GM12872 (cell line): ENCODE measurements around the gene TTC38.

ENCODE experiments used
- CTCF ChIP-seq: IDR thresholded peaks from 3 replicates; pipeline ENCODE4 v1.5.1; 2011; ENCODE audit warnings: low read depth, mild to moderate bottlenecking, low read length, moderate library complexity; ENCODE audit not compliant: insufficient read depth

Gene TTC38

GRCh38 chr22:46267431-46268279 lies at the start of gene TTC38:
Gene TTC38, plus strand, starts transcription at chr22:46268008. Its CDS starts 32 bp downstream, at chr22:46268040.
- TF ChIP-seq CTCF = no peak

DNA sequence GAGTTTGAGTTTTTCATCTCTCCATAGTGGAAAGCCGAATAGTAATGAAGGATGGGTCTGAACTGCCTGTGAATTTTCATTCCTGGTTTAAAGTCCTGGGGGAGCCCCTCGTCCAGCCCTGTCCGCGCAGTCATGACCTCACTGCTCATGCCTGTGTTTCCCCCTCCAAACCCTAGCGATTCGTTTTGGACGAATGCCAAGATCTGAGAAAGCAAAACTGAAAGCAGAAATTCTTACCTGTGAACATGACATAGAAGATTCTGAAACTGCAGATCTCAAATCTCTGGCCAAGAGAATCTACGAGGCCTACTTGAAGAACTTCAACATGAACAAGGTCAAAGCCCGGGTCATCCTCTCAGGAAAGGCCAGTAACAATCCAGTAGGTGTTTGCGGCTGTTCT lies 48.2 kb upstream of the TTC38 start:
- TF ChIP-seq CTCF = no peak

DNA sequence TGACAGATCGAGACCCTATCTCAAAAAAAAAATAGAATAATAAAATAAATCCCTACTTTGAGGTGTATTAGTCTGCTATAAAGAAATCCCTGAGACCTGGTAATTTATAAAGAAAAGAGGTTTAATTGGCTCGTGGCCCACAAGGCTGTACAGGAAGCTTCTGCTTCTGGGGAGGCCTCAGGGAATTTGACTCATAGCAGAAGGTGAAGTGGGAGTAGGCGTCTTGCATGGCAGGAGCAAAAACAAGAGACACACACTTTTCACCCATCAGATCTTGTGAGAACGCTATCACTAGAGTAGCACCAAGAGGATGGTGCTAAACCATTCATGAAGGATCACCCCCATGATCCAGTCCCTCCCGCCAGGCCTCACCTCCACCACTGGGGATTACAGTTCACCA lies 46.9 kb upstream of the TTC38 start:
- TF ChIP-seq CTCF = no peak

GRCh38 chr22:46224044-46224897 lies 43.5 kb upstream of the TTC38 start:
- no peak for TF ChIP-seq CTCF

GRCh38 chr22:46224898-46225290 lies 42.9 kb upstream of the TTC38 start:
- no peak for TF ChIP-seq CTCF

DNA sequence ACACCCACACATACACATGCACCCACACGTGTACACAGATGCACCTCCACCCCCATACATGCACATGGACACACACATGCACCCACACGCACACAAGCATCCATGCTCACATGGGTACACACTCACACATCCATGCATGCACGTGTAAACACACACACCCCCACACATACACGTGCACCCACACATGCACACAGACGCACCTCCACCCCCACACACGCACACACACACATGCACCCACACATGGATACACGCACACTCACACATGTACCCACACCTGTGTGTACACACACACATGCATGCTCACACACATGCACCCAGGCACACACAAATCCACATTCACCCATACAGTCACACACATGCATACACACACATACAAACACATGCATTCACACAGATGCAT lies 42.2 kb upstream of the TTC38 start:
- no peak for TF ChIP-seq CTCF

DNA sequence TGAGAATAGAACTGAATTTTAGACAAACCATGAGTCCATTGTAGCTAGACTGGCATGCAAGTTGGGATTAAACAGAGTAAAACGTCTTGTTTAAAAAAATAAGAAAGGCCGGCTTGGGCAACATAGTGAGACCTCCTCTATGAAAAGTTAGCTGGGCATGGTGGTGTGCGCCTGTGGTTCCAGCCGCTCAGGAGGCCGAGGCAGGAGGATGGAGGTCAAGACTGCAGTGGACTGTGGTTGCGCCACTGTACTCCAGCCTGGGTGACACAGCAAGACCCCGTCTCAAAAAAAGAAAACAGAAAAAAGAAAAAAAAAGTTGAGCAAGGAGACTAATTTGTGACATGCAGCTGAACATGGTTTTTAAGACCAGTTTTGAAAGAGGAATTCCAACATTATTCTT lies 41.2 kb upstream of the TTC38 start:
- TF ChIP-seq CTCF = no peak
